ENCODE data around the gene RNF152.

DNA sequence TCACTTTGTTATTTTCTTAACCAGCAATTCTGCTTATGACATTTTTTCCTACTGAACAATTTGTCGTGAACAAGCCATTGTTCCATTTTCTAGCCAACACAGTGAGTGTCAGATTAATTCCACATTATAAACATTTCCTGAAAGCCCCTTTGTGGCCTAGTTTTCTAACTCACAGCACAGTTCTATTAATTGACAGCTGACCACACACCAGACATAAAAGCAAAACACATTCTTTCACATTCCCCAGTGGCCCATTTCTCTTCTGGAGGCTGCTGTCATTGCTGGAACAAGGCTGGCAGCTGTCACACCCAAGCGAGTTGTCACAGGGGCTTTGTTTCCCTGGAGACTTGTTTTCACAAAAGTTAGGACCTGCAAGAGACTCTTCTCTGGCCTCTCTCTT, 50.7 kb downstream of the RNF152 start:
- TF ChIP-seq, protein P1, sequence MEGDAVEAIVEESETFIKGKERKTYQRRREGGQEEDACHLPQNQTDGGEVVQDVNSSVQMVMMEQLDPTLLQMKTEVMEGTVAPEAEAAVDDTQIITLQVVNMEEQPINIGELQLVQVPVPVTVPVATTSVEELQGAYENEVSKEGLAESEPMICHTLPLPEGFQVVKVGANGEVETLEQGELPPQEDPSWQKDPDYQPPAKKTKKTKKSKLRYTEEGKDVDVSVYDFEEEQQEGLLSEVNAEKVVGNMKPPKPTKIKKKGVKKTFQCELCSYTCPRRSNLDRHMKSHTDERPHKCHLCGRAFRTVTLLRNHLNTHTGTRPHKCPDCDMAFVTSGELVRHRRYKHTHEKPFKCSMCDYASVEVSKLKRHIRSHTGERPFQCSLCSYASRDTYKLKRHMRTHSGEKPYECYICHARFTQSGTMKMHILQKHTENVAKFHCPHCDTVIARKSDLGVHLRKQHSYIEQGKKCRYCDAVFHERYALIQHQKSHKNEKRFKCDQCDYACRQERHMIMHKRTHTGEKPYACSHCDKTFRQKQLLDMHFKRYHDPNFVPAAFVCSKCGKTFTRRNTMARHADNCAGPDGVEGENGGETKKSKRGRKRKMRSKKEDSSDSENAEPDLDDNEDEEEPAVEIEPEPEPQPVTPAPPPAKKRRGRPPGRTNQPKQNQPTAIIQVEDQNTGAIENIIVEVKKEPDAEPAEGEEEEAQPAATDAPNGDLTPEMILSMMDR (IDR thresholded peaks at IDR 0.05) = no peak
- TF ChIP-seq POLR2AphosphoS5 (IDR thresholded peaks at IDR 0.05) = no peak
